ENCODE measurements around the gene SLC6A17.

GRCh38 chr1:110172001-110172400, 21.7 kb downstream of the SLC6A17 start:
- no peak for TF ChIP-seq CTCF (IDR thresholded peaks at IDR 0.05)
- no peak for TF ChIP-seq POLR2AphosphoS5 (IDR thresholded peaks at IDR 0.05)

All from prostate gland (tissue), 2 donors.